Natural killer cell treated with Interleukin-12 subunit alpha and Interleukin-12 subunit beta and Interleukin-15 and Interleukin-18, amount 100 ng/mL, for 72 hours (primary cell): ENCODE results near the gene CDC42BPA. TPM values are rescaled to one million over a fixed set of nuclear protein-coding genes. Genes with fewer than 3 reads are reported as not detected.
"Not testable (repeated sequence)": the region's sequence is repeated elsewhere in the genome, so short reads cannot be mapped to it uniquely, and the experiment has no call there.

Experiments used
- ATAC-seq, 2 donors: fragments of 150-1000 bp; cut with Tn5 transposase in 1 of 2; sonication (Bioruptor Pico), chemical (Tn5 transposase) in 1 of 2; 2 replicates each; pipeline ENCODE4 v1.10.0; 2021
- DNase-seq: peaks from one replicate; pipeline ENCODE4 v3.0.0; 2022; ENCODE audit warnings: low spot score
- H3K27ac Mint-ChIP-seq, 2 donors: 1 replicate in 1 of 2; 2 replicates in 1 of 2; pipeline ENCODE4 v1.8.0; 2022; ENCODE audit warnings: mixed read lengths in 2 of 2, mild to moderate bottlenecking in 1 of 2, moderate library complexity in 1 of 2
- H3K27me3 Mint-ChIP-seq, 2 donors: 1 replicate in 1 of 2; 2 replicates in 1 of 2; pipeline ENCODE4 v1.8.0; 2022; ENCODE audit warnings: mixed read lengths in 2 of 2
- H3K36me3 Mint-ChIP-seq: one replicate; pipeline ENCODE4 v1.8.0; 2022; ENCODE audit warnings: mixed read lengths
- H3K4me1 Mint-ChIP-seq, 2 donors: 1 replicate in 1 of 2; 2 replicates in 1 of 2; pipeline ENCODE4 v1.8.0; 2022; ENCODE audit warnings: low read depth in 2 of 2, mixed read lengths in 2 of 2, mild to moderate bottlenecking in 1 of 2
- H3K4me3 Mint-ChIP-seq: one replicate; pipeline ENCODE4 v1.8.0; 2022; ENCODE audit warnings: mixed read lengths
- H3K9me3 Mint-ChIP-seq: 2 replicates; pipeline ENCODE4 v1.8.0; 2022; ENCODE audit warnings: mixed read lengths
- total RNA-seq, 2 donors: library from RNA; stranded (reverse); gene quantifications; one replicate each; pipeline ENCODE4 v1.2.3, GENCODE V29; 2022

The CDC42BPA gene
- total RNA-seq, 2 donors from 2014 or later = 0.64 to 2.8 TPM

- no peaks in the 10 kb centered on the region for H3K36me3 Mint-ChIP-seq
- no peak for ATAC-seq
- H3K27ac Mint-ChIP-seq = no peak overlapping the region
- H3K9me3 Mint-ChIP-seq = no peaks in the 10 kb centered on the region
- H3K4me3 Mint-ChIP-seq = no peak overlapping the region
- DNase-seq = no peak
- H3K27me3 Mint-ChIP-seq = peaks cover 9 to 28% of the 10 kb centered on the region in 2 donors
- no peaks in the 10 kb centered on the region for H3K4me1 Mint-ChIP-seq
These were observed 150.8 kb downstream of the CDC42BPA start for GRCh38 chr1:227167276-227168101.

GRCh38 chr1:227166559-227166958 lies 151.7 kb downstream of the CDC42BPA start:
- ATAC-seq (no peak), DNase-seq (no peak)
- Mint-ChIP-seq H3K27ac (no peak overlapping the region), H3K4me1 (no peaks in the 10 kb centered on the region), H3K9me3 (no peaks in the 10 kb centered on the region), H3K36me3 (no peaks in the 10 kb centered on the region), H3K27me3 (peaks cover 7 to 22% of the 10 kb centered on the region in 2 donors), H3K4me3 (no peak overlapping the region)

GRCh38 chr1:227161470-227161869 lies 156.8 kb downstream of the CDC42BPA start:
- Mint-ChIP-seq H3K4me3 (no peak overlapping the region), H3K27ac (no peak overlapping the region), H3K4me1 (no peaks in the 10 kb centered on the region), H3K27me3 (peaks cover 0 to 16% of the 10 kb centered on the region in 2 donors), H3K9me3 (no peaks in the 10 kb centered on the region), H3K36me3 (no peaks in the 10 kb centered on the region)
- no peak for DNase-seq
- no peak for ATAC-seq

- Mint-ChIP-seq H3K4me1 (no peaks in the 10 kb centered on the region), H3K27ac (no peak overlapping the region), H3K4me3 (no peak overlapping the region), H3K36me3 (no peaks in the 10 kb centered on the region), H3K27me3 (peaks cover 0 to 9% of the 10 kb centered on the region in 2 donors), H3K9me3 (no peaks in the 10 kb centered on the region)
- DNase-seq = no peak
- ATAC-seq = no peak
These were observed 161.8 kb downstream of the CDC42BPA start for GRCh38 chr1:227156520-227156919.

- no peaks in the 10 kb centered on the region for H3K36me3 Mint-ChIP-seq
- no peak overlapping the region for H3K4me3 Mint-ChIP-seq
- ATAC-seq = no peak
- H3K4me1 Mint-ChIP-seq = no peaks in the 10 kb centered on the region
- H3K27me3 Mint-ChIP-seq = peaks cover 0 to 9% of the 10 kb centered on the region in 2 donors
- H3K27ac Mint-ChIP-seq = no peak overlapping the region
- no peak for DNase-seq
- H3K9me3 Mint-ChIP-seq = no peaks in the 10 kb centered on the region
These were observed 162.6 kb downstream of the CDC42BPA start for GRCh38 chr1:227155688-227156087.

GRCh38 chr1:227155004-227155403 lies 163.3 kb downstream of the CDC42BPA start:
- DNase-seq (no peak), ATAC-seq (no peak)
- Mint-ChIP-seq H3K4me3 (no peak overlapping the region), H3K9me3 (no peaks in the 10 kb centered on the region), H3K27me3 (peaks cover 0 to 14% of the 10 kb centered on the region in 2 donors), H3K36me3 (no peaks in the 10 kb centered on the region), H3K27ac (no peak overlapping the region), H3K4me1 (no peaks in the 10 kb centered on the region)

GRCh38 chr1:227152525-227152924 lies 165.8 kb downstream of the CDC42BPA start:
- Mint-ChIP-seq H3K27ac (no peak overlapping the region), H3K36me3 (no peaks in the 10 kb centered on the region), H3K27me3 (peaks cover 8 to 16% of the 10 kb centered on the region in 2 donors), H3K4me3 (no peak overlapping the region), H3K4me1 (no peaks in the 10 kb centered on the region), H3K9me3 (no peaks in the 10 kb centered on the region)
- ATAC-seq = no peak
- no peak for DNase-seq

- Mint-ChIP-seq H3K9me3 (no peaks in the 10 kb centered on the region), H3K27me3 (peaks cover 0 to 10% of the 10 kb centered on the region in 2 donors), H3K4me1 (no peaks in the 10 kb centered on the region), H3K27ac (no peak overlapping the region), H3K4me3 (no peak overlapping the region), H3K36me3 (no peaks in the 10 kb centered on the region)
- no peak for ATAC-seq
- no peak for DNase-seq
These were observed 177.9 kb downstream of the CDC42BPA start for GRCh38 chr1:227140376-227140775.

- no peaks in the 10 kb centered on the region for H3K9me3 Mint-ChIP-seq
- DNase-seq (no peak), ATAC-seq (no peak)
- no peak overlapping the region for H3K27ac Mint-ChIP-seq
- no peak overlapping the region for H3K4me3 Mint-ChIP-seq
- peaks cover 8 to 24% of the 10 kb centered on the region in 2 donors for H3K27me3 Mint-ChIP-seq
- H3K36me3 Mint-ChIP-seq = no peaks in the 10 kb centered on the region
- H3K4me1 Mint-ChIP-seq = no peaks in the 10 kb centered on the region
These were observed 182.0 kb downstream of the CDC42BPA start for GRCh38 chr1:227136210-227136820.

GRCh38 chr1:227134686-227135314 lies 183.5 kb downstream of the CDC42BPA start:
- Mint-ChIP-seq H3K27me3 (peaks cover 8 to 24% of the 10 kb centered on the region in 2 donors), H3K9me3 (no peaks in the 10 kb centered on the region), H3K4me3 (no peak overlapping the region), H3K27ac (no peak overlapping the region), H3K36me3 (no peaks in the 10 kb centered on the region), H3K4me1 (no peaks in the 10 kb centered on the region)
- ATAC-seq (no peak), DNase-seq (no peak)

- not testable (repeated sequence) for DNase-seq, ATAC-seq, H3K4me3 Mint-ChIP-seq, H3K27ac Mint-ChIP-seq, H3K4me1 Mint-ChIP-seq, H3K36me3 Mint-ChIP-seq, H3K9me3 Mint-ChIP-seq
- peaks cover 8 to 24% of the 10 kb centered on the region in 2 donors for H3K27me3 Mint-ChIP-seq
These were observed 185.6 kb downstream of the CDC42BPA start for GRCh38 chr1:227132695-227133094.

- Mint-ChIP-seq H3K4me1 (no peaks in the 10 kb centered on the region), H3K4me3 (no peak overlapping the region), H3K36me3 (no peaks in the 10 kb centered on the region), H3K9me3 (no peaks in the 10 kb centered on the region), H3K27me3 (peaks cover 8 to 18% of the 10 kb centered on the region in 2 donors), H3K27ac (no peak overlapping the region)
- DNase-seq (no peak), ATAC-seq (no peak)
These were observed 187.1 kb downstream of the CDC42BPA start for GRCh38 chr1:227131193-227131592.

- ATAC-seq = no peak
- no peaks in the 10 kb centered on the region for H3K4me1 Mint-ChIP-seq
- no peaks in the 10 kb centered on the region for H3K36me3 Mint-ChIP-seq
- H3K27me3 Mint-ChIP-seq = peaks cover 0 to 8% of the 10 kb centered on the region in 2 donors
- no peak for DNase-seq
- no peak overlapping the region for H3K27ac Mint-ChIP-seq
- H3K9me3 Mint-ChIP-seq = no peaks in the 10 kb centered on the region
- H3K4me3 Mint-ChIP-seq = no peak overlapping the region
These were observed 190.4 kb downstream of the CDC42BPA start for GRCh38 chr1:227127891-227128290.

- Mint-ChIP-seq H3K36me3 (no peaks in the 10 kb centered on the region), H3K4me3 (no peak overlapping the region), H3K27me3 (peaks cover 0 to 8% of the 10 kb centered on the region in 2 donors), H3K27ac (no peak overlapping the region), H3K9me3 (no peaks in the 10 kb centered on the region), H3K4me1 (no peaks in the 10 kb centered on the region)
- DNase-seq (no peak), ATAC-seq (no peak)
These were observed 192.3 kb downstream of the CDC42BPA start for GRCh38 chr1:227125929-227126545.
